ENCODE data around the gene CD2. TPM values are rescaled to one million over a fixed set of nuclear protein-coding genes. Genes with fewer than 3 reads are reported as not detected.

CD2 gene, protein sequence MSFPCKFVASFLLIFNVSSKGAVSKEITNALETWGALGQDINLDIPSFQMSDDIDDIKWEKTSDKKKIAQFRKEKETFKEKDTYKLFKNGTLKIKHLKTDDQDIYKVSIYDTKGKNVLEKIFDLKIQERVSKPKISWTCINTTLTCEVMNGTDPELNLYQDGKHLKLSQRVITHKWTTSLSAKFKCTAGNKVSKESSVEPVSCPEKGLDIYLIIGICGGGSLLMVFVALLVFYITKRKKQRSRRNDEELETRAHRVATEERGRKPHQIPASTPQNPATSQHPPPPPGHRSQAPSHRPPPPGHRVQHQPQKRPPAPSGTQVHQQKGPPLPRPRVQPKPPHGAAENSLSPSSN
- not detected in 2 replicates for total RNA-seq
- polyA plus RNA-seq: not detected in 2 replicates
- not detected in 2 replicates for polyA plus RNA-seq (2012)
- polyA minus RNA-seq (ENCODE audit: low replicate concordance): not detected in 2 replicates

DNA sequence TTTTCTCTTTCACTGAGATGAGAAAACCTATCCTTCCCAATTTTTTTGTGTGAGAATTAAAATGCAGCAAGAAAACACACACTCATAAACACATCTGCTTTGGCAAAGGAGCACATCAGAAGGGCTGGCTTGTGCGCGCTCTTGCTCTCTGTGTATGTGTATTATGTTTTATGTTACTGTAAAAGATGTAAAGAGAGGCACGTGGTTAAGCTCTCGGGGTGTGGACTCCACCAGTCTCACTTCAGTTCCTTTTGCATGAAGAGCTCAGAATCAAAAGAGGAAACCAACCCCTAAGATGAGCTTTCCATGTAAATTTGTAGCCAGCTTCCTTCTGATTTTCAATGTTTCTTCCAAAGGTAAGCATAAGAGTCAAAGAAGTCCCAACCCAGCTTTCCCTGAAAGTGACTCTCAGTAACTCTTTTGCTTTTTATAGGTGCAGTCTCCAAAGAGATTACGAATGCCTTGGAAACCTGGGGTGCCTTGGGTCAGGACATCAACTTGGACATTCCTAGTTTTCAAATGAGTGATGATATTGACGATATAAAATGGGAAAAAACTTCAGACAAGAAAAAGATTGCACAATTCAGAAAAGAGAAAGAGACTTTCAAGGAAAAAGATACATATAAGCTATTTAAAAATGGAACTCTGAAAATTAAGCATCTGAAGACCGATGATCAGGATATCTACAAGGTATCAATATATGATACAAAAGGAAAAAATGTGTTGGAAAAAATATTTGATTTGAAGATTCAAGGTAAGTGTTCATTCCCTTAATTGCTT lies at the start of gene CD2:
TSS of gene CD2 (plus strand) at position 233 of the 780 bp plus-strand sequence. CDS start at position 296, 63 bp downstream.
- H3K27ac ChIP-seq (ENCODE audit: insufficient read depth, low read length): no peak within 1 kb of the TSS
- H3K9ac ChIP-seq (ENCODE audit: insufficient read depth, low read length): no peak within 1 kb of the TSS
- no peaks in the 10 kb centered on the region for H4K20me1 ChIP-seq (ENCODE audit: control insufficient read depth, extremely low read depth, insufficient read depth, low read length)
- H3K4me1 ChIP-seq (ENCODE audit: control insufficient read depth, extremely low read depth, insufficient read depth, low read length): no peaks in the 10 kb centered on the region
- H2AFZ ChIP-seq (ENCODE audit: low read length): no peak within 1 kb of the TSS
- H3K27me3 ChIP-seq (ENCODE audit: control insufficient read depth, insufficient read depth, low read length): no peaks in the 10 kb centered on the region
- H3K79me2 ChIP-seq (ENCODE audit: control insufficient read depth, insufficient read depth, low read length): no peaks in the 10 kb centered on the region
- no peaks in the 10 kb centered on the region for H3K9me3 ChIP-seq (ENCODE audit: control insufficient read depth, insufficient read depth, low read depth, low read length)
- no peak within 1 kb of the TSS for H3K4me2 ChIP-seq (ENCODE audit: extremely low read depth, insufficient read depth, low read length)
- H3K4me3 ChIP-seq (replicated peaks in 1 of 4; ENCODE audit: control extremely low read depth in 1 of 4, insufficient read depth in 1 of 4, low read depth in 3 of 4, low read length in 4 of 4): no peak within 1 kb of the TSS
- H3K36me3 ChIP-seq (ENCODE audit: control insufficient read depth, insufficient read depth, low read length): no peaks in the 10 kb centered on the region
- DNase-seq (ENCODE audit: low read depth in 2 of 2): no peak
- TF ChIP-seq, protein P1, sequence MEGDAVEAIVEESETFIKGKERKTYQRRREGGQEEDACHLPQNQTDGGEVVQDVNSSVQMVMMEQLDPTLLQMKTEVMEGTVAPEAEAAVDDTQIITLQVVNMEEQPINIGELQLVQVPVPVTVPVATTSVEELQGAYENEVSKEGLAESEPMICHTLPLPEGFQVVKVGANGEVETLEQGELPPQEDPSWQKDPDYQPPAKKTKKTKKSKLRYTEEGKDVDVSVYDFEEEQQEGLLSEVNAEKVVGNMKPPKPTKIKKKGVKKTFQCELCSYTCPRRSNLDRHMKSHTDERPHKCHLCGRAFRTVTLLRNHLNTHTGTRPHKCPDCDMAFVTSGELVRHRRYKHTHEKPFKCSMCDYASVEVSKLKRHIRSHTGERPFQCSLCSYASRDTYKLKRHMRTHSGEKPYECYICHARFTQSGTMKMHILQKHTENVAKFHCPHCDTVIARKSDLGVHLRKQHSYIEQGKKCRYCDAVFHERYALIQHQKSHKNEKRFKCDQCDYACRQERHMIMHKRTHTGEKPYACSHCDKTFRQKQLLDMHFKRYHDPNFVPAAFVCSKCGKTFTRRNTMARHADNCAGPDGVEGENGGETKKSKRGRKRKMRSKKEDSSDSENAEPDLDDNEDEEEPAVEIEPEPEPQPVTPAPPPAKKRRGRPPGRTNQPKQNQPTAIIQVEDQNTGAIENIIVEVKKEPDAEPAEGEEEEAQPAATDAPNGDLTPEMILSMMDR (conservative IDR thresholded peaks at IDR 0.05 in 1 of 2, IDR thresholded peaks at IDR 0.05 in 1 of 2; ENCODE audit: low read depth in 1 of 2, low read length in 2 of 2): no peak
- no peak for TF ChIP-seq EZH2 (IDR thresholded peaks at IDR 0.05; ENCODE audit: low read length, missing control alignments)

DNA sequence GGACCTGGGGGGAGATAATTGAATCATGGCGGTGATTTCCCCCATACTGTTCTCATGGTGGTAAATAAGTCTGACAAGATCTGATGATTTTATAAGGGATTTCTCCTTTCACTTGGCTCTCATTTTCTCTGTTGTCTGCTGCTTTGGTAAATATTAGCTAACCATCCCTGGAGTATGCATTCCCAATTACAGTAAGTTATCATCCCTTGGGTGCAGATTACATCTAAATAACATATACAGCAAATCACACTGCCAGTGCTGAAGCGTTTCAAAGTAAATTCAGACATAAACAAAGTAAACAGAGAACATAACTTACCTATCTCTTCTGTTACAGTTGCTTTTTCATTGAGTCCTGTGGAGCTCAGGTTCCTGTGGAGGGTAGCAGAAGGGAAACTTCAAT lies 48.1 kb upstream of the CD2 start:
- DNase-seq (ENCODE audit: low read depth in 2 of 2): no peak
- no peak for TF ChIP-seq EZH2 (IDR thresholded peaks at IDR 0.05; ENCODE audit: low read length, missing control alignments)
- TF ChIP-seq, protein P1 (conservative IDR thresholded peaks at IDR 0.05 in 1 of 2, IDR thresholded peaks at IDR 0.05 in 1 of 2; ENCODE audit: low read depth in 1 of 2, low read length in 2 of 2): no peak
- no peaks in the 10 kb centered on the region for H3K27me3 ChIP-seq (ENCODE audit: control insufficient read depth, insufficient read depth, low read length)

DNA sequence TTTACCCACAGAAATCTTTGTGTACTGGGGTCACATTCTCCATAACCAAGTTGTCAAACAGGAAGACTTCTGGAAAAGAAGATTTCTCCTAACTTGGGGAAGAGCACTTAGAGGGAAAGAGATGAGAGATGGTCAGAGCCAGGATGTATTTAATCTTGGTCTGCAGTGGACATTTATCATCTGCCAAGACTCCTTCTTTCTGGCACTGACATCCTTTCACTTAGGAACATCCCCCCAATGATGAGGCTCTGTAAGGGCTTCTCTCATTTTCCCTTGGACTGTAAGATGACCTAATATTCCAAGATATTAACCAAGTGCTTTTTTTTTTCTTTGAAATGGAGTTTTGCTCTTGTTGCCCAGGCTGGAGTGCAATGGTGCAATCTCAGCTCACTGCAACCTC lies 47.4 kb upstream of the CD2 start:
- Histone ChIP-seq H2AFZ (ENCODE audit: low read length) (no peak overlapping the region), H3K27me3 (ENCODE audit: control insufficient read depth, insufficient read depth, low read length) (no peaks in the 10 kb centered on the region), H3K9me3 (ENCODE audit: control insufficient read depth, insufficient read depth, low read depth, low read length) (no peaks in the 10 kb centered on the region), H3K79me2 (ENCODE audit: control insufficient read depth, insufficient read depth, low read length) (no peaks in the 10 kb centered on the region), H3K4me1 (ENCODE audit: control insufficient read depth, extremely low read depth, insufficient read depth, low read length) (no peaks in the 10 kb centered on the region), H3K4me2 (ENCODE audit: extremely low read depth, insufficient read depth, low read length) (no peak overlapping the region), H3K4me3 (replicated peaks in 1 of 4; ENCODE audit: control extremely low read depth in 1 of 4, insufficient read depth in 1 of 4, low read depth in 3 of 4, low read length in 4 of 4) (no peak overlapping the region), H3K27ac (ENCODE audit: insufficient read depth, low read length) (no peak overlapping the region), H4K20me1 (ENCODE audit: control insufficient read depth, extremely low read depth, insufficient read depth, low read length) (no peaks in the 10 kb centered on the region), H3K9ac (ENCODE audit: insufficient read depth, low read length) (no peak overlapping the region), H3K36me3 (ENCODE audit: control insufficient read depth, insufficient read depth, low read length) (no peaks in the 10 kb centered on the region)
- no peak for DNase-seq (ENCODE audit: low read depth in 2 of 2)
- TF ChIP-seq, protein P1 (conservative IDR thresholded peaks at IDR 0.05 in 1 of 2, IDR thresholded peaks at IDR 0.05 in 1 of 2; ENCODE audit: low read depth in 1 of 2, low read length in 2 of 2): no peak
- TF ChIP-seq EZH2 (IDR thresholded peaks at IDR 0.05; ENCODE audit: low read length, missing control alignments): no peak

More for the DNA sequence above, 48.1 kb upstream of the CD2 start:
- Histone ChIP-seq H3K36me3 (ENCODE audit: control insufficient read depth, insufficient read depth, low read length) (no peaks in the 10 kb centered on the region), H3K9ac (ENCODE audit: insufficient read depth, low read length) (no peak overlapping the region), H2AFZ (ENCODE audit: low read length) (no peak overlapping the region), H3K79me2 (ENCODE audit: control insufficient read depth, insufficient read depth, low read length) (no peaks in the 10 kb centered on the region), H4K20me1 (ENCODE audit: control insufficient read depth, extremely low read depth, insufficient read depth, low read length) (no peaks in the 10 kb centered on the region), H3K27ac (ENCODE audit: insufficient read depth, low read length) (no peak overlapping the region), H3K4me3 (replicated peaks in 1 of 4; ENCODE audit: control extremely low read depth in 1 of 4, insufficient read depth in 1 of 4, low read depth in 3 of 4, low read length in 4 of 4) (no peak overlapping the region), H3K9me3 (ENCODE audit: control insufficient read depth, insufficient read depth, low read depth, low read length) (no peaks in the 10 kb centered on the region), H3K4me1 (ENCODE audit: control insufficient read depth, extremely low read depth, insufficient read depth, low read length) (no peaks in the 10 kb centered on the region), H3K4me2 (ENCODE audit: extremely low read depth, insufficient read depth, low read length) (no peak overlapping the region)

Data from fibroblast of lung (primary cell).